Urinary bladder (tissue), 4 donors: ENCODE data around the gene UNK. TPM values are rescaled to one million over a fixed set of nuclear protein-coding genes. Genes with fewer than 3 reads are reported as not detected.

ENCODE experiments used
- DNase-seq: peaks from one replicate; pipeline ENCODE4 v3.0.0-alpha.2; 2015; ENCODE audit errors: extremely low spot score
- H3K27ac ChIP-seq: one replicate; pipeline ENCODE4 v1.5.1; 2013; ENCODE audit warnings: low read depth, mild to moderate bottlenecking, moderate library complexity
- H3K36me3 ChIP-seq: one replicate; pipeline ENCODE4 v1.6.1; 2013; ENCODE audit warnings: mild to moderate bottlenecking, moderate library complexity; ENCODE audit not compliant: insufficient read depth
- H3K4me1 ChIP-seq: one replicate; pipeline ENCODE4 v1.6.1; 2013; ENCODE audit warnings: mild to moderate bottlenecking, moderate library complexity; ENCODE audit not compliant: insufficient read depth
- H3K4me3 ChIP-seq: one replicate; pipeline ENCODE4 v1.5.1; 2013; ENCODE audit warnings: low read depth, low read length
- WGBS: extraction: QIAGEN DNeasy Blood & Tissue Kit; methylation state at CpG from one replicate; pipeline ENCODE4 v1.1.7; 2013; 5-methylcytosine and 5-hydroxymethylcytosine counted together
- polyA plus RNA-seq: library from polyadenylated mRNA; stranded (reverse); fragments of 200-250 nt; gene quantifications from one replicate; pipeline ENCODE4 v1.2.3, GENCODE V29; 2013
- total RNA-seq: library from RNA; depleted of rRNA; stranded (reverse); fragments of >200 nt; gene quantifications from one replicate; pipeline ENCODE4 v1.2.3, GENCODE V29; 2014
- donor health status: healthy with polysubstance abuse.
- donor health status: healthy.

Gene UNK, protein sequence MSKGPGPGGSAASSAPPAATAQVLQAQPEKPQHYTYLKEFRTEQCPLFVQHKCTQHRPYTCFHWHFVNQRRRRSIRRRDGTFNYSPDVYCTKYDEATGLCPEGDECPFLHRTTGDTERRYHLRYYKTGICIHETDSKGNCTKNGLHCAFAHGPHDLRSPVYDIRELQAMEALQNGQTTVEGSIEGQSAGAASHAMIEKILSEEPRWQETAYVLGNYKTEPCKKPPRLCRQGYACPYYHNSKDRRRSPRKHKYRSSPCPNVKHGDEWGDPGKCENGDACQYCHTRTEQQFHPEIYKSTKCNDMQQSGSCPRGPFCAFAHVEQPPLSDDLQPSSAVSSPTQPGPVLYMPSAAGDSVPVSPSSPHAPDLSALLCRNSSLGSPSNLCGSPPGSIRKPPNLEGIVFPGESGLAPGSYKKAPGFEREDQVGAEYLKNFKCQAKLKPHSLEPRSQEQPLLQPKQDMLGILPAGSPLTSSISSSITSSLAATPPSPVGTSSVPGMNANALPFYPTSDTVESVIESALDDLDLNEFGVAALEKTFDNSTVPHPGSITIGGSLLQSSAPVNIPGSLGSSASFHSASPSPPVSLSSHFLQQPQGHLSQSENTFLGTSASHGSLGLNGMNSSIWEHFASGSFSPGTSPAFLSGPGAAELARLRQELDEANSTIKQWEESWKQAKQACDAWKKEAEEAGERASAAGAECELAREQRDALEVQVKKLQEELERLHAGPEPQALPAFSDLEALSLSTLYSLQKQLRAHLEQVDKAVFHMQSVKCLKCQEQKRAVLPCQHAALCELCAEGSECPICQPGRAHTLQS
- total RNA-seq: 58.1 TPM
- 29.1 TPM for polyA plus RNA-seq

GRCh38 chr17:75784473-75785015 is at the start of gene UNK:
Gene UNK, plus strand, starts transcription at chr17:75784806. Its CDS starts 75 bp downstream, at chr17:75784881.
- peak; percentile 99 for DNase-seq
- under 1% methylated on average over 44 of the region's 45 CpGs for WGBS
- H3K27ac ChIP-seq: peak within 1 kb of the TSS; percentile 100
- H3K4me1 ChIP-seq: no peaks in the 10 kb centered on the region
- peak within 1 kb of the TSS; percentile 55 for H3K4me3 ChIP-seq
- no peaks in the 10 kb centered on the region for H3K36me3 ChIP-seq

GRCh38 chr17:75736173-75736835 is 48.3 kb upstream of the UNK start:
- no peak for DNase-seq
- Histone ChIP-seq H3K36me3 (no peaks in the 10 kb centered on the region), H3K4me3 (no peak overlapping the region), H3K4me1 (no peaks in the 10 kb centered on the region), H3K27ac (no peak overlapping the region)
- WGBS: 84% methylated on average over 26 of the region's 26 CpGs

GRCh38 chr17:75737133-75737962 is 47.3 kb upstream of the UNK start:
- Histone ChIP-seq H3K27ac (no peak overlapping the region), H3K4me1 (no peaks in the 10 kb centered on the region), H3K36me3 (no peaks in the 10 kb centered on the region), H3K4me3 (no peak overlapping the region)
- no peak for DNase-seq
- 72% methylated on average over 20 of the region's 20 CpGs for WGBS

DNA sequence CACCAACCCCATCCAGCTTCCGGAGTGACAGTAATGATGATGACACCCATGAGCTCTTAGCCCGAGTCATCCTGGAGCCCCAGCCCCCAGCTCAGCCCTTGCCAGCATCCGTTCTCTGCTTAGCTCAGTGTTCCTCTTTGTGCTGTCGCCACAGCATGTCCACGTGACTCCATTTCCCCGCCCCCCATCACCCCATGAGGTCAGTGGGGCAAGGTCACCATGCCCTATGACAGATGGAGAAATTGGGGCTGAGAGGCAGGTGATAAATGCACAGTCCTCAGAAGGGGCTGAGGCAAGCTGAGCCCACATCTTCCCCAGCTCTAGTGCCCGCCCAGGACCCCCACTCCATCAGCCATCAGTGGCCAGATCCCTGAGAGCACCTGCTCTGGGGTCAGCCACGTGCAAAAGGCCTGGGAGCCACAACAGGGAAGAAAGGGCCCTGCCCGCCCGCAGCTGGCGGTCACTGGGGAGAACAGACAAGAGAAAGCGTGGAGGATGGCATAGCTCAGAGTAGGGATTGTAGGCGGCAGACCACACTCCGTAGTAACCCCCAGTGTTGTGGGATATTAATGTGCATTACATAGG is 46.3 kb upstream of the UNK start:
- DNase-seq: no peak
- no peaks in the 10 kb centered on the region for H3K36me3 ChIP-seq
- no peaks in the 10 kb centered on the region for H3K4me1 ChIP-seq
- 59% methylated on average over 14 of the region's 14 CpGs for WGBS
- H3K27ac ChIP-seq: no peak overlapping the region
- H3K4me3 ChIP-seq: no peak overlapping the region

- Histone ChIP-seq H3K27ac (no peak overlapping the region), H3K4me1 (no peaks in the 10 kb centered on the region), H3K4me3 (no peak overlapping the region), H3K36me3 (no peaks in the 10 kb centered on the region)
- no peak for DNase-seq
- 88% methylated on average over 7 of the region's 7 CpGs for WGBS
Measured at GRCh38 chr17:75739174-75739573, 45.4 kb upstream of the UNK start.

GRCh38 chr17:75739801-75740200 is 44.8 kb upstream of the UNK start:
- no peak overlapping the region for H3K27ac ChIP-seq
- WGBS: 90% methylated on average over 14 of the region's 14 CpGs
- no peaks in the 10 kb centered on the region for H3K4me1 ChIP-seq
- H3K4me3 ChIP-seq: no peak overlapping the region
- no peaks in the 10 kb centered on the region for H3K36me3 ChIP-seq
- no peak for DNase-seq

DNA sequence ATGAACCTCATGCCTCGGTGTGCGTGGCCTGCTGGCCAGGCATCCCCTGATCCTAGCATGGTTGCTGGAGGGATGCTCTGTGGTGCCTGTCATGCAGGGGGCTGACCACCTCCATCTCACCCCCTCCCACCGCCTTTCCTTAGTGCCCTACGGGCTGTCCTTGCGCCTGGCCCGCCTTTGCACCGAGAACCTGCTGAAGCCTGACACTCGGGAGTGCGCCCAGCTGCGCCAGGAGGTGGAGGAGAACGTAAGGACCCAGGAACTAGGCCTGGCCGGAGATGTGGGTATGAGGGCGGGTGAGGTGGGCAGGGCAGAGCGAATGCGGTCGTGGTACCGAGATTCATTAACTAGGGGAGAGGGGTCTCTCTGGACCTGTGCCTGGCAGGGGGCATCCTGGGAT is 44.4 kb upstream of the UNK start:
- Histone ChIP-seq H3K4me1 (no peaks in the 10 kb centered on the region), H3K36me3 (no peaks in the 10 kb centered on the region), H3K27ac (no peak overlapping the region), H3K4me3 (no peak overlapping the region)
- DNase-seq: no peak
- 91% methylated on average over 17 of the region's 17 CpGs for WGBS

GRCh38 chr17:75740631-75741077 is 44.0 kb upstream of the UNK start:
- Histone ChIP-seq H3K4me1 (no peaks in the 10 kb centered on the region), H3K36me3 (no peaks in the 10 kb centered on the region), H3K27ac (no peak overlapping the region), H3K4me3 (no peak overlapping the region)
- no peak for DNase-seq
- WGBS: 75% methylated on average over 17 of the region's 17 CpGs

DNA sequence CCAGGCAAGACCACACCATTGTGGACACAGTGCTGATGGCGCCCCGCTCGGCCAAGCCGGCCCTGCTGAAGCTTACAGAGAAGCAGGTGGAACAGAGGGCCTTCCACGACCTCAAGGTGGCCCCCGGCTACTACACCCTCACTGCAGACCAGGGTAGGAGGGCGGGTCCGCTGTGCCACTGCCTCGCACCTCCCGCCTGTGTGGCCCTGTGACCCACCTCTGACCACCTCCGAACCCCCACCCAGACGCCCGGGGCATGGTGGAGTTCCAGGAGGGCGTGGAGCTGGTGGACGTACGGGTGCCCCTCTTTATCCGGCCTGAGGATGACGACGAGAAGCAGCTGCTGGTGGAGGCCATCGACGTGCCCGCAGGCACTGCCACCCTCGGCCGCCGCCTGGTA is 42.3 kb upstream of the UNK start:
- Histone ChIP-seq H3K4me1 (no peaks in the 10 kb centered on the region), H3K36me3 (no peaks in the 10 kb centered on the region), H3K4me3 (no peak overlapping the region), H3K27ac (no peak overlapping the region)
- no peak for DNase-seq
- WGBS: 84% methylated on average over 25 of the region's 25 CpGs

DNA sequence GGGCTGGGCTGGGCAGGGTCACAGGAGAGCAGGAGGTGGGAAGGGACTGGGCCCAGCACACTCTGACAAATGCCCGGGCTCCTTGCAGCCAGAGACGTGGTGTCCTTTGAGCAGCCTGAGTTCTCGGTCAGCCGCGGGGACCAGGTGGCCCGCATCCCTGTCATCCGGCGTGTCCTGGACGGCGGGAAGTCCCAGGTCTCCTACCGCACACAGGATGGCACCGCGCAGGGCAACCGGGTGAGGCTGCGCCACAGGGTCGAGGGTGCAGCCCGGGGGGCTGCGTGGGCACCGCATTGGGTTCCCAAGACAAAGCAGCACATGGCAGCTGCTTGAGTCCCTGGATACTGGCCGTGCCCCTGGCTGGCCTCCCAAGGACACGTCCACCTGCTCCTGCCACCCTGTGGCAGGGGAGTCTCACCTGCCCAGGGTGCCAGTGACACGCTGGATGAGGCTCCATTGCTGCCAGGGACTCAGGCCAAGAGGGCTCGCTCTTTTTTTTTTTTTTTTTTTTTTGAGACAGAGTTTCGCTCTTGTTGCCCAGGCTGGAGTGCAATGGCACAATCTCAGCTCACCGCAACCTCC is 40.9 kb upstream of the UNK start:
- no peak overlapping the region for H3K27ac ChIP-seq
- WGBS: 92% methylated on average over 25 of the region's 25 CpGs

GRCh38 chr17:75748706-75749105 is 35.9 kb upstream of the UNK start:
- Histone ChIP-seq H3K36me3 (no peaks in the 10 kb centered on the region), H3K4me1 (no peaks in the 10 kb centered on the region), H3K27ac (no peak overlapping the region), H3K4me3 (no peak overlapping the region)
- 83% methylated on average over 9 of the region's 9 CpGs for WGBS
- no peak for DNase-seq

More for the DNA sequence above, 40.9 kb upstream of the UNK start:
- no peak for DNase-seq
- Histone ChIP-seq H3K36me3 (no peaks in the 10 kb centered on the region), H3K4me3 (no peak overlapping the region), H3K4me1 (no peaks in the 10 kb centered on the region)
